MCF 10A (cell line): ENCODE data around the gene BCLAF3. TPM values are rescaled to one million over a fixed set of nuclear protein-coding genes. Genes with fewer than 3 reads are reported as not detected.

Experiments used
- BruUV-seq: library from RNA; stranded (reverse); fragments of 400-500 nt; replicated peaks from 2 replicates; lab custom pipeline; 2021; lab: Mats Ljungman, UMichigan
- CTCF ChIA-PET: fragments of 300-600 bp; sonication (Branson Sonifier 250); formaldehyde crosslinking; extraction: SDS; loops from one replicate; lab custom pipeline; 2021; ENCODE audit warnings: antibody characterized with exemption, inconsistent platforms; lab: Yijun Ruan, JAX
- POLR2A ChIA-PET: fragments of 300-600, 350-650 bp; sonication (Branson Sonifier 250); formaldehyde crosslinking; extraction: SDS; loops from one replicate; lab custom pipeline; 2020; ENCODE audit warnings: antibody characterized with exemption, inconsistent platforms; lab: Yijun Ruan, JAX
- DNase-seq: peaks from one replicate; pipeline ENCODE4 v3.0.0-alpha.2; 2018; ENCODE audit not compliant: unreplicated experiment
- H3K27ac Mint-ChIP-seq: one replicate; pipeline ENCODE4 v1.8.0; 2022; ENCODE audit warnings: mild to moderate bottlenecking, low read depth, mixed read lengths; ENCODE audit not compliant: unreplicated experiment
- H3K27me3 Mint-ChIP-seq: one replicate; pipeline ENCODE4 v1.8.0; 2022; ENCODE audit warnings: mixed read lengths; ENCODE audit not compliant: insufficient read depth, unreplicated experiment
- H3K36me3 Mint-ChIP-seq: one replicate; pipeline ENCODE4 v1.8.0; 2022; ENCODE audit warnings: mild to moderate bottlenecking, moderate library complexity, mixed read lengths; ENCODE audit not compliant: insufficient read depth, unreplicated experiment
- H3K4me1 Mint-ChIP-seq: one replicate; pipeline ENCODE4 v1.8.0; 2022; ENCODE audit warnings: mixed read lengths; ENCODE audit not compliant: insufficient read depth, unreplicated experiment
- H3K4me3 Mint-ChIP-seq: one replicate; pipeline ENCODE4 v1.8.0; 2022; ENCODE audit warnings: mild to moderate bottlenecking, moderate library complexity, mixed read lengths; ENCODE audit not compliant: unreplicated experiment
- H3K9me3 Mint-ChIP-seq: one replicate; pipeline ENCODE4 v1.8.0; 2022; ENCODE audit warnings: mixed read lengths; ENCODE audit not compliant: unreplicated experiment
- intact Hi-C: fragments of 100-400 bp; cut with micrococcal nuclease; formaldehyde crosslinking; loops from 2 replicates; pipeline ENCODE4 v1.14.1; 2022
- microRNA-seq: library from miRNA; unstranded; fragments of <30 nt; microRNA quantifications from one replicate; pipeline ENCODE4 v1.2.0, GENCODE V29; 2022
- total RNA-seq: library from RNA; stranded (reverse); gene quantifications from 2 replicates; pipeline ENCODE4 v1.2.3, GENCODE V29; 2022
- TF ChIP-seq, protein P1 (sequence below): fragments of 200-600 bp; IDR thresholded peaks from one replicate; pipeline ENCODE4 v1.8.0; 2022; ENCODE audit warnings: antibody characterized with exemption, mild to moderate bottlenecking; ENCODE audit not compliant: unreplicated experiment

BCLAF3 gene
- total RNA-seq, 1 experiment from 2014 or later: 8.6 TPM

DNA sequence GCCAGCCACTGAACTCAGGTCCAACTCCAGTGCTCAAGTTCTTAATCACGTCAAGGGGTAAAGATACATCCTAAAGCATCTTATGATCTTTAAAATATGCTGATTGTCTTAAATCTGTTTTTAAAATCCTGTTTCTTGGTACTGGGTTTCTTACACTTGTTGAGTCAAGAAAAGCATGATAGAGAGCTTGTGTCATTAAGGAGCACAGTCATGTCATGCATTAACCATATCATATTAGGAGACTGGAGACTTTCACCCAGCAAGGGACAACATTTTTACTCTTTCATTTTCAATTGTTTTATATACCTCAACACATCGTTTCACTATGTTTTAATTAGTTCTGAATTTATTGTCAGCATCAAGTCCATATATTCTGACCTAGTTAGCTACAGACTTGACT is 41.5 kb downstream of the BCLAF3 start:
- intact Hi-C loops: no loop called here
- ChIA-PET POLR2A (interaction anchor here (1.2 to 1.7 kb wide), 2 partner anchors 10 to 11 kb away, joined by 3 to 6 read pairs; no protein-coding TSS in a partner anchor), CTCF (interaction anchor here (0.6 kb wide), 1 partner anchor 384 kb away, joined by 3 read pairs; no protein-coding TSS in a partner anchor)
- Mint-ChIP-seq H3K36me3 (peaks cover 25% of the 10 kb centered on the region), H3K27ac (no peak overlapping the region), H3K27me3 (peaks cover 53% of the 10 kb centered on the region), H3K4me1 (no peaks in the 10 kb centered on the region), H3K4me3 (no peak overlapping the region), H3K9me3 (no peaks in the 10 kb centered on the region)
- TF ChIP-seq, protein P1, sequence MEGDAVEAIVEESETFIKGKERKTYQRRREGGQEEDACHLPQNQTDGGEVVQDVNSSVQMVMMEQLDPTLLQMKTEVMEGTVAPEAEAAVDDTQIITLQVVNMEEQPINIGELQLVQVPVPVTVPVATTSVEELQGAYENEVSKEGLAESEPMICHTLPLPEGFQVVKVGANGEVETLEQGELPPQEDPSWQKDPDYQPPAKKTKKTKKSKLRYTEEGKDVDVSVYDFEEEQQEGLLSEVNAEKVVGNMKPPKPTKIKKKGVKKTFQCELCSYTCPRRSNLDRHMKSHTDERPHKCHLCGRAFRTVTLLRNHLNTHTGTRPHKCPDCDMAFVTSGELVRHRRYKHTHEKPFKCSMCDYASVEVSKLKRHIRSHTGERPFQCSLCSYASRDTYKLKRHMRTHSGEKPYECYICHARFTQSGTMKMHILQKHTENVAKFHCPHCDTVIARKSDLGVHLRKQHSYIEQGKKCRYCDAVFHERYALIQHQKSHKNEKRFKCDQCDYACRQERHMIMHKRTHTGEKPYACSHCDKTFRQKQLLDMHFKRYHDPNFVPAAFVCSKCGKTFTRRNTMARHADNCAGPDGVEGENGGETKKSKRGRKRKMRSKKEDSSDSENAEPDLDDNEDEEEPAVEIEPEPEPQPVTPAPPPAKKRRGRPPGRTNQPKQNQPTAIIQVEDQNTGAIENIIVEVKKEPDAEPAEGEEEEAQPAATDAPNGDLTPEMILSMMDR: no peak
- no peak for DNase-seq
- no TSS peak for BruUV-seq

DNA sequence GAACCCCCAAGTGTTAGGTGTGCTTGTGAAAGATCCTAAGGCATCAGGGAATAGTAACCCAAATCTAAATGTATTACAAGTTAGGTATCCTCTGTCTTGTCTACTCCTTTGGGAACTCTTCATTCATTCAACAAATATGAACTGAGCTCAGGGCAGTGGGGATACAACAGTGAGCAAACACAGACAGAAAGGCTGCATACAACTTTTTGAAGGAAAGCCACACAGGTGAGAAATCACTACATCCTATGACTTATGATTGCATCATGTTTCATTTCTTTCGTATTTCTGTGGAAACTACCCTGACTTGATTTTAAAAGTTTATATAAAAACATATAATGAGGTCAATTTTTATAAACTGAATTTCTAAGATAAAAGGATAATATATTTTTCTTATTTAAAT is 43.2 kb downstream of the BCLAF3 start:
- Mint-ChIP-seq H3K4me3 (no peak overlapping the region), H3K27me3 (peaks cover 45% of the 10 kb centered on the region), H3K36me3 (peaks cover 14% of the 10 kb centered on the region), H3K4me1 (no peaks in the 10 kb centered on the region), H3K27ac (no peak overlapping the region), H3K9me3 (no peaks in the 10 kb centered on the region)
- ChIA-PET CTCF (no interaction called here), POLR2A (interaction anchor here (0.6 kb wide), 1 partner anchor 24 kb away, joined by 3 read pairs; no protein-coding TSS in a partner anchor)
- intact Hi-C loops: no loop called here
- TF ChIP-seq, protein P1: no peak
- DNase-seq: no peak
- BruUV-seq: no TSS peak

Small RNA genes within 50 kb of the gene (microRNA-seq; reads per million reads assigned to microRNA genes)
- gene MIR23C: 19.6 reads per million, percentile 58 among the genes with 10 or more reads in this experiment

Other genes with a start within 250 kb of the BCLAF3 start
- 47.3 and 66.1 TPM in 2 replicates for gene SH3KBP1, start 103.5 kb downstream of the BCLAF3 start, total RNA-seq
- 0.19 TPM in 1 of 2 replicates, not detected in the other for gene MAP7D2, start 125.8 kb upstream of the BCLAF3 start, total RNA-seq
- 183 and 209 TPM in 2 replicates for gene EIF1AX, start 150.8 kb upstream of the BCLAF3 start, total RNA-seq